WTC11 (cell line): ENCODE measurements around the gene CDKN2B. TPM values are rescaled to one million over a fixed set of nuclear protein-coding genes. Genes with fewer than 3 reads are reported as not detected.
A peak's percentile ranks its signal among the peaks of the same experiment; 100 is the strongest.

Source experiments
- ATAC-seq: fragments of 200-7000 bp; cut with Tn5 transposase; 2 replicates; pipeline ENCODE4 v1.10.0; 2021; ENCODE audit warnings: mild to moderate bottlenecking, moderate library complexity
- CTCF ChIA-PET: fragments of 300-600 bp; sonication (Branson Sonifier 250); formaldehyde crosslinking; loops from one replicate; lab custom pipeline; 2021; ENCODE audit warnings: antibody characterized with exemption; lab: Charles Lee
- POLR2A ChIA-PET: fragments of 350-600 bp; sonication (Branson Sonifier 250); formaldehyde crosslinking; loops from one replicate; lab custom pipeline; 2021; ENCODE audit warnings: antibody characterized with exemption; lab: Charles Lee
- DNase-seq: peaks from one replicate; pipeline ENCODE4 v3.0.0; 2021; ENCODE audit warnings: low spot score
- H3K27ac Mint-ChIP-seq: 2 replicates; pipeline ENCODE4 v1.8.0; 2021; ENCODE audit warnings: mixed read lengths
- H3K27me3 Mint-ChIP-seq: 2 replicates; pipeline ENCODE4 v1.8.0; 2021; ENCODE audit warnings: low read depth, mild to moderate bottlenecking, moderate library complexity, mixed read lengths
- H3K36me3 Mint-ChIP-seq: 2 replicates; pipeline ENCODE4 v1.8.0; 2021; ENCODE audit warnings: mixed read lengths
- H3K4me1 Mint-ChIP-seq: 2 replicates; pipeline ENCODE4 v1.8.0; 2022; ENCODE audit warnings: mixed read lengths
- H3K4me3 Mint-ChIP-seq: 2 replicates; pipeline ENCODE4 v1.8.0; 2021; ENCODE audit warnings: mild to moderate bottlenecking, moderate library complexity, mixed read lengths
- H3K9me3 Mint-ChIP-seq: 2 replicates; pipeline ENCODE4 v1.8.0; 2021; ENCODE audit warnings: mixed read lengths
- FOXJ3 ChIP-seq: sonication (generic); formaldehyde crosslinking; IDR thresholded peaks from 2 replicates; pipeline ENCODE4 v1.9.0; 2021; ENCODE audit warnings: missing genetic modification reagents, mild to moderate bottlenecking, borderline replicate concordance
- FOXP1 ChIP-seq: sonication (generic); formaldehyde crosslinking; IDR thresholded peaks from 2 replicates; pipeline ENCODE4 v1.8.0; 2022; ENCODE audit warnings: missing genetic modification reagents, mild to moderate bottlenecking, moderate library complexity, borderline replicate concordance
- GABPB1 ChIP-seq: sonication (generic); formaldehyde crosslinking; IDR thresholded peaks from 2 replicates; pipeline ENCODE4 v1.8.1; 2023; ENCODE audit warnings: mild to moderate bottlenecking, missing genetic modification reagents
- GTF2I ChIP-seq: fragments of 250-450 bp; sonication (Bioruptor Pico); conservative IDR thresholded peaks from 2 replicates; pipeline ENCODE4 v1.4.0; 2021; ENCODE audit warnings: mild to moderate bottlenecking
- HMGA2 ChIP-seq: fragments of 250-450 bp; sonication (Bioruptor Pico); IDR thresholded peaks from 2 replicates; pipeline ENCODE4 v1.4.0; 2021; ENCODE audit warnings: mild to moderate bottlenecking, moderate library complexity
- JUN ChIP-seq: sonication (generic); formaldehyde crosslinking; IDR thresholded peaks from 2 replicates; pipeline ENCODE4 v1.8.0; 2023; ENCODE audit warnings: mild to moderate bottlenecking, missing genetic modification reagents
- PRRX2 ChIP-seq: fragments of 250-450 bp; sonication (Bioruptor Pico); IDR thresholded peaks from 2 replicates; pipeline ENCODE4 v1.8.0; 2021; ENCODE audit warnings: mild to moderate bottlenecking
- RELA ChIP-seq: sonication (generic); formaldehyde crosslinking; IDR thresholded peaks from 2 replicates; pipeline ENCODE4 v1.8.1; 2022; ENCODE audit warnings: missing genetic modification reagents, mild to moderate bottlenecking, borderline replicate concordance
- SMAD4 ChIP-seq: sonication (generic); formaldehyde crosslinking; IDR thresholded peaks from 2 replicates; pipeline ENCODE4 v1.8.0; 2022; ENCODE audit warnings: mild to moderate bottlenecking, missing genetic modification reagents
- SOX15 ChIP-seq: fragments of 250-450 bp; sonication (Bioruptor Pico); IDR thresholded peaks from 2 replicates; pipeline ENCODE4 v1.9.0; 2021; ENCODE audit warnings: mild to moderate bottlenecking
- total RNA-seq: library from RNA; stranded (reverse); gene quantifications from 3 replicates; pipeline ENCODE4 v1.2.3, GENCODE V29; 2021
- TF ChIP-seq, protein P1 (sequence below): sonication (generic); formaldehyde crosslinking; IDR thresholded peaks from 2 replicates; pipeline ENCODE4 v1.8.1; 2022; ENCODE audit warnings: low read depth, missing genetic modification reagents, borderline replicate concordance
- TF ChIP-seq, protein P2 (sequence below): sonication (generic); formaldehyde crosslinking; IDR thresholded peaks from 2 replicates; pipeline ENCODE4 v1.8.0; 2022; ENCODE audit warnings: mild to moderate bottlenecking, missing genetic modification reagents
- TF ChIP-seq, protein P3 (sequence below): sonication (generic); formaldehyde crosslinking; IDR thresholded peaks from 2 replicates; pipeline ENCODE4 v1.8.0; 2022; ENCODE audit warnings: mild to moderate bottlenecking, missing genetic modification reagents
- TF ChIP-seq, protein P4 (sequence below): sonication (generic); formaldehyde crosslinking; conservative IDR thresholded peaks from 2 replicates; pipeline ENCODE4 v1.8.1; 2023; ENCODE audit warnings: mild to moderate bottlenecking, low read depth, missing genetic modification reagents, moderate library complexity
- TF ChIP-seq, protein P5 (sequence below): sonication (generic); formaldehyde crosslinking; IDR thresholded peaks from 2 replicates; pipeline ENCODE4 v1.8.1; 2023; ENCODE audit warnings: mild to moderate bottlenecking, missing genetic modification reagents, moderate library complexity
- TF ChIP-seq, protein P6 (sequence below): sonication (generic); formaldehyde crosslinking; IDR thresholded peaks from 2 replicates; pipeline ENCODE4 v1.8.1; 2022; ENCODE audit warnings: missing genetic modification reagents, borderline replicate concordance
- TF ChIP-seq, protein P7 (sequence below): sonication (generic); formaldehyde crosslinking; conservative IDR thresholded peaks from 2 replicates; pipeline ENCODE4 v1.8.1; 2022; ENCODE audit warnings: mild to moderate bottlenecking, missing genetic modification reagents
- TF ChIP-seq, protein P8 (sequence below): fragments of 250-450 bp; sonication (Bioruptor Pico); IDR thresholded peaks from 2 replicates; pipeline ENCODE4 v1.9.0; 2021; ENCODE audit warnings: mild to moderate bottlenecking, borderline replicate concordance

The CDKN2B gene
- total RNA-seq, 1 experiment from 2014 or later = 0.13 TPM

DNA sequence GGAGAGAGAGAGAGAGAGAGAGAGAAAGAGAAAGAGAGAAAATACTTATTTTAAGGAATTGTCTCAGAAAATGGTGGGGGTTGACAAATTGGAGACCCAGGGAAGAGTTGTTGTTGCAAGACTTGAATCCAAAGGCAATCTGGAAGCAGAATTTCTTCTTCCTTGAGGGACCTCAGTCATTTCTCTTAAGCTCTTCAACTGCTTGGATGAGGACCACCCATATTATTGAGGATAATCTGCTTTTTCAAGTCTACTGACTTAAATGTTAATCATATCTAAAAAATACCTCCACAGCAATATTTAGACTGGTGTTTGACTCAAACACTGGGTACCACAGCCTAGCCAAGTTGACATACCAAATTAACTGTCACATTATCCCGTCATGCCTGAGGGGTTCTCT, 11.6 kb downstream of the CDKN2B start:
- POLR2A ChIA-PET = no interaction called here

DNA sequence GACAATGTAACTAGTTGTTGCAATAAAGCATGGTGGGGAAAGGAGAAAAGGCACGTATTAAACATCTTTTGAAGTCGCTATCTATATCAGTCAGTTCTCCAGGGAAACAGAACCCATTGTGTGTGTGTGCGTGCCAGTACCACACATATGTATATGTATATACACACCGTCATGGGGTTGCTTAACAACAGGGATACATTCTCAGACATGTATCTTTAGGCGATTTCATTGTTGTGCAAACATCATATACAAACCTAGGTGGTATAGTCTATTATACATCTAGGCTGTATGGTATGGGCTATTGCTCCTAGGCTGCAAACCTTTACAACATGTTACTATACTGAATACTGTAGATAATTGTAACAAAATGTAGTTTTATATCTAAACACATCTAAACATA, 12.2 kb downstream of the CDKN2B start:
- ChIA-PET POLR2A (no interaction called here), CTCF (interaction anchor here (0.7 to 4.3 kb wide), 7 partner anchors 10 to 28 kb away, joined by 3 to 42 read pairs (median 5); partner anchors contain the start of gene CDKN2B)
- peaks cover 93% of the 10 kb centered on the region for H3K27me3 Mint-ChIP-seq
- ATAC-seq (no peak), DNase-seq (no peak)
- no peak overlapping the region for H3K27ac Mint-ChIP-seq
- no peaks in the 10 kb centered on the region for H3K9me3 Mint-ChIP-seq
- peak overlapping the region; percentile 63 for H3K4me3 Mint-ChIP-seq
- H3K36me3 Mint-ChIP-seq = no peaks in the 10 kb centered on the region
- peaks cover 36% of the 10 kb centered on the region for H3K4me1 Mint-ChIP-seq
- TF ChIP-seq RELA (no peak), PRRX2 (CRISPR knock-in tag) (no peak), JUN (CRISPR knock-in tag) (no peak), FOXJ3 (CRISPR knock-in tag) (no peak), FOXP1 (CRISPR knock-in tag) (no peak)
- TF ChIP-seq, protein P1, sequence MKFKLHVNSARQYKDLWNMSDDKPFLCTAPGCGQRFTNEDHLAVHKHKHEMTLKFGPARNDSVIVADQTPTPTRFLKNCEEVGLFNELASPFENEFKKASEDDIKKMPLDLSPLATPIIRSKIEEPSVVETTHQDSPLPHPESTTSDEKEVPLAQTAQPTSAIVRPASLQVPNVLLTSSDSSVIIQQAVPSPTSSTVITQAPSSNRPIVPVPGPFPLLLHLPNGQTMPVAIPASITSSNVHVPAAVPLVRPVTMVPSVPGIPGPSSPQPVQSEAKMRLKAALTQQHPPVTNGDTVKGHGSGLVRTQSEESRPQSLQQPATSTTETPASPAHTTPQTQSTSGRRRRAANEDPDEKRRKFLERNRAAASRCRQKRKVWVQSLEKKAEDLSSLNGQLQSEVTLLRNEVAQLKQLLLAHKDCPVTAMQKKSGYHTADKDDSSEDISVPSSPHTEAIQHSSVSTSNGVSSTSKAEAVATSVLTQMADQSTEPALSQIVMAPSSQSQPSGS (CRISPR knock-in tag) = no peak
- TF ChIP-seq, protein P2, sequence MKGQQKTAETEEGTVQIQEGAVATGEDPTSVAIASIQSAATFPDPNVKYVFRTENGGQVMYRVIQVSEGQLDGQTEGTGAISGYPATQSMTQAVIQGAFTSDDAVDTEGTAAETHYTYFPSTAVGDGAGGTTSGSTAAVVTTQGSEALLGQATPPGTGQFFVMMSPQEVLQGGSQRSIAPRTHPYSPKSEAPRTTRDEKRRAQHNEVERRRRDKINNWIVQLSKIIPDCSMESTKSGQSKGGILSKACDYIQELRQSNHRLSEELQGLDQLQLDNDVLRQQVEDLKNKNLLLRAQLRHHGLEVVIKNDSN = no peak
- TF ChIP-seq, protein P3, sequence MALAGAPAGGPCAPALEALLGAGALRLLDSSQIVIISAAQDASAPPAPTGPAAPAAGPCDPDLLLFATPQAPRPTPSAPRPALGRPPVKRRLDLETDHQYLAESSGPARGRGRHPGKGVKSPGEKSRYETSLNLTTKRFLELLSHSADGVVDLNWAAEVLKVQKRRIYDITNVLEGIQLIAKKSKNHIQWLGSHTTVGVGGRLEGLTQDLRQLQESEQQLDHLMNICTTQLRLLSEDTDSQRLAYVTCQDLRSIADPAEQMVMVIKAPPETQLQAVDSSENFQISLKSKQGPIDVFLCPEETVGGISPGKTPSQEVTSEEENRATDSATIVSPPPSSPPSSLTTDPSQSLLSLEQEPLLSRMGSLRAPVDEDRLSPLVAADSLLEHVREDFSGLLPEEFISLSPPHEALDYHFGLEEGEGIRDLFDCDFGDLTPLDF (CRISPR knock-in tag) = no peak

More for the DNA sequence above, 11.6 kb downstream of the CDKN2B start:
- CTCF ChIA-PET = interaction anchor here (0.7 to 4.2 kb wide), 4 partner anchors 11 to 43 kb away, joined by 3 to 19 read pairs (median 6); partner anchors contain the start of gene CDKN2B
- peaks cover 93% of the 10 kb centered on the region for H3K27me3 Mint-ChIP-seq
- TF ChIP-seq, protein P4, sequence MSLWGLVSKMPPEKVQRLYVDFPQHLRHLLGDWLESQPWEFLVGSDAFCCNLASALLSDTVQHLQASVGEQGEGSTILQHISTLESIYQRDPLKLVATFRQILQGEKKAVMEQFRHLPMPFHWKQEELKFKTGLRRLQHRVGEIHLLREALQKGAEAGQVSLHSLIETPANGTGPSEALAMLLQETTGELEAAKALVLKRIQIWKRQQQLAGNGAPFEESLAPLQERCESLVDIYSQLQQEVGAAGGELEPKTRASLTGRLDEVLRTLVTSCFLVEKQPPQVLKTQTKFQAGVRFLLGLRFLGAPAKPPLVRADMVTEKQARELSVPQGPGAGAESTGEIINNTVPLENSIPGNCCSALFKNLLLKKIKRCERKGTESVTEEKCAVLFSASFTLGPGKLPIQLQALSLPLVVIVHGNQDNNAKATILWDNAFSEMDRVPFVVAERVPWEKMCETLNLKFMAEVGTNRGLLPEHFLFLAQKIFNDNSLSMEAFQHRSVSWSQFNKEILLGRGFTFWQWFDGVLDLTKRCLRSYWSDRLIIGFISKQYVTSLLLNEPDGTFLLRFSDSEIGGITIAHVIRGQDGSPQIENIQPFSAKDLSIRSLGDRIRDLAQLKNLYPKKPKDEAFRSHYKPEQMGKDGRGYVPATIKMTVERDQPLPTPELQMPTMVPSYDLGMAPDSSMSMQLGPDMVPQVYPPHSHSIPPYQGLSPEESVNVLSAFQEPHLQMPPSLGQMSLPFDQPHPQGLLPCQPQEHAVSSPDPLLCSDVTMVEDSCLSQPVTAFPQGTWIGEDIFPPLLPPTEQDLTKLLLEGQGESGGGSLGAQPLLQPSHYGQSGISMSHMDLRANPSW (CRISPR knock-in tag) = no peak
- TF ChIP-seq, protein P5, sequence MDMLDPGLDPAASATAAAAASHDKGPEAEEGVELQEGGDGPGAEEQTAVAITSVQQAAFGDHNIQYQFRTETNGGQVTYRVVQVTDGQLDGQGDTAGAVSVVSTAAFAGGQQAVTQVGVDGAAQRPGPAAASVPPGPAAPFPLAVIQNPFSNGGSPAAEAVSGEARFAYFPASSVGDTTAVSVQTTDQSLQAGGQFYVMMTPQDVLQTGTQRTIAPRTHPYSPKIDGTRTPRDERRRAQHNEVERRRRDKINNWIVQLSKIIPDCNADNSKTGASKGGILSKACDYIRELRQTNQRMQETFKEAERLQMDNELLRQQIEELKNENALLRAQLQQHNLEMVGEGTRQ (CRISPR knock-in tag) = no peak
- TF ChIP-seq, protein P6, sequence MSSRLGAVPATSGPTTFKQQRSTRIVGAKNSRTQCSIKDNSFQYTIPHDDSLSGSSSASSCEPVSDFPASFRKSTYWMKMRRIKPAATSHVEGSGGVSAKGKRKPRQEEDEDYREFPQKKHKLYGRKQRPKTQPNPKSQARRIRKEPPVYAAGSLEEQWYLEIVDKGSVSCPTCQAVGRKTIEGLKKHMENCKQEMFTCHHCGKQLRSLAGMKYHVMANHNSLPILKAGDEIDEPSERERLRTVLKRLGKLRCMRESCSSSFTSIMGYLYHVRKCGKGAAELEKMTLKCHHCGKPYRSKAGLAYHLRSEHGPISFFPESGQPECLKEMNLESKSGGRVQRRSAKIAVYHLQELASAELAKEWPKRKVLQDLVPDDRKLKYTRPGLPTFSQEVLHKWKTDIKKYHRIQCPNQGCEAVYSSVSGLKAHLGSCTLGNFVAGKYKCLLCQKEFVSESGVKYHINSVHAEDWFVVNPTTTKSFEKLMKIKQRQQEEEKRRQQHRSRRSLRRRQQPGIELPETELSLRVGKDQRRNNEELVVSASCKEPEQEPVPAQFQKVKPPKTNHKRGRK (CRISPR knock-in tag) = no peak
- no peak for TF ChIP-seq SMAD4 (CRISPR knock-in tag)
- TF ChIP-seq HMGA2 (CRISPR knock-in tag) = no peak
- TF ChIP-seq GTF2I (CRISPR knock-in tag) = no peak
- no peak for TF ChIP-seq SOX15
- TF ChIP-seq, protein P7, sequence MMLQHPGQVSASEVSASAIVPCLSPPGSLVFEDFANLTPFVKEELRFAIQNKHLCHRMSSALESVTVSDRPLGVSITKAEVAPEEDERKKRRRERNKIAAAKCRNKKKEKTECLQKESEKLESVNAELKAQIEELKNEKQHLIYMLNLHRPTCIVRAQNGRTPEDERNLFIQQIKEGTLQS (CRISPR knock-in tag) = no peak
- TF ChIP-seq GABPB1 (CRISPR knock-in tag) = no peak
- TF ChIP-seq, protein P8, sequence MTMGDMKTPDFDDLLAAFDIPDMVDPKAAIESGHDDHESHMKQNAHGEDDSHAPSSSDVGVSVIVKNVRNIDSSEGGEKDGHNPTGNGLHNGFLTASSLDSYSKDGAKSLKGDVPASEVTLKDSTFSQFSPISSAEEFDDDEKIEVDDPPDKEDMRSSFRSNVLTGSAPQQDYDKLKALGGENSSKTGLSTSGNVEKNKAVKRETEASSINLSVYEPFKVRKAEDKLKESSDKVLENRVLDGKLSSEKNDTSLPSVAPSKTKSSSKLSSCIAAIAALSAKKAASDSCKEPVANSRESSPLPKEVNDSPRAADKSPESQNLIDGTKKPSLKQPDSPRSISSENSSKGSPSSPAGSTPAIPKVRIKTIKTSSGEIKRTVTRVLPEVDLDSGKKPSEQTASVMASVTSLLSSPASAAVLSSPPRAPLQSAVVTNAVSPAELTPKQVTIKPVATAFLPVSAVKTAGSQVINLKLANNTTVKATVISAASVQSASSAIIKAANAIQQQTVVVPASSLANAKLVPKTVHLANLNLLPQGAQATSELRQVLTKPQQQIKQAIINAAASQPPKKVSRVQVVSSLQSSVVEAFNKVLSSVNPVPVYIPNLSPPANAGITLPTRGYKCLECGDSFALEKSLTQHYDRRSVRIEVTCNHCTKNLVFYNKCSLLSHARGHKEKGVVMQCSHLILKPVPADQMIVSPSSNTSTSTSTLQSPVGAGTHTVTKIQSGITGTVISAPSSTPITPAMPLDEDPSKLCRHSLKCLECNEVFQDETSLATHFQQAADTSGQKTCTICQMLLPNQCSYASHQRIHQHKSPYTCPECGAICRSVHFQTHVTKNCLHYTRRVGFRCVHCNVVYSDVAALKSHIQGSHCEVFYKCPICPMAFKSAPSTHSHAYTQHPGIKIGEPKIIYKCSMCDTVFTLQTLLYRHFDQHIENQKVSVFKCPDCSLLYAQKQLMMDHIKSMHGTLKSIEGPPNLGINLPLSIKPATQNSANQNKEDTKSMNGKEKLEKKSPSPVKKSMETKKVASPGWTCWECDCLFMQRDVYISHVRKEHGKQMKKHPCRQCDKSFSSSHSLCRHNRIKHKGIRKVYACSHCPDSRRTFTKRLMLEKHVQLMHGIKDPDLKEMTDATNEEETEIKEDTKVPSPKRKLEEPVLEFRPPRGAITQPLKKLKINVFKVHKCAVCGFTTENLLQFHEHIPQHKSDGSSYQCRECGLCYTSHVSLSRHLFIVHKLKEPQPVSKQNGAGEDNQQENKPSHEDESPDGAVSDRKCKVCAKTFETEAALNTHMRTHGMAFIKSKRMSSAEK (CRISPR knock-in tag) = no peak
- H3K27ac Mint-ChIP-seq = no peak overlapping the region
- H3K4me3 Mint-ChIP-seq = no peak overlapping the region
- no peak for ATAC-seq
- peaks cover 36% of the 10 kb centered on the region for H3K4me1 Mint-ChIP-seq
- no peaks in the 10 kb centered on the region for H3K9me3 Mint-ChIP-seq
- no peak for DNase-seq
- H3K36me3 Mint-ChIP-seq = no peaks in the 10 kb centered on the region
